Osteoblast (primary cell): ENCODE measurements around the gene TEX22. TPM values are rescaled to one million over a fixed set of nuclear protein-coding genes. Genes with fewer than 3 reads are reported as not detected.

Experiments used
- DNase-seq: peaks from one replicate; pipeline ENCODE4 v3.0.0; 2011; ENCODE audit warnings: low spot score, mixed read lengths; ENCODE audit not compliant: insufficient read length; ENCODE audit errors: missing footprints
- H2AFZ ChIP-seq: 2 replicates; pipeline ENCODE4 v1.6.0; 2011; ENCODE audit warnings: mild to moderate bottlenecking, low read length
- H3K27ac ChIP-seq: 2 replicates; pipeline ENCODE4 v1.5.1; 2011; ENCODE audit warnings: mild to moderate bottlenecking, low read depth, low read length, moderate library complexity
- H3K27me3 ChIP-seq: 2 replicates; pipeline ENCODE4 v1.6.0; 2012; ENCODE audit warnings: mild to moderate bottlenecking, control low read depth, inconsistent platforms, low read length, moderate library complexity; ENCODE audit not compliant: insufficient read depth
- H3K36me3 ChIP-seq: 2 replicates; pipeline ENCODE4 v1.5.1; 2011; ENCODE audit warnings: mild to moderate bottlenecking, low read length, control low read depth, moderate library complexity; ENCODE audit not compliant: insufficient read depth
- H3K4me1 ChIP-seq: 2 replicates; pipeline ENCODE4 v1.5.1; 2011; ENCODE audit warnings: mild to moderate bottlenecking, low read length, control low read depth, moderate library complexity; ENCODE audit not compliant: insufficient read depth
- H3K4me2 ChIP-seq: 2 replicates; pipeline ENCODE4 v1.6.0; 2011; ENCODE audit warnings: mild to moderate bottlenecking, low read length; ENCODE audit not compliant: insufficient read depth
- H3K4me3 ChIP-seq: fragments of 200-600 bp; sonication (generic); 3 replicates; pipeline ENCODE4 v1.5.1; 2012; ENCODE audit warnings: mild to moderate bottlenecking, low read length, inconsistent platforms; ENCODE audit not compliant: insufficient read depth
- H3K79me2 ChIP-seq: 2 replicates; pipeline ENCODE4 v1.6.0; 2012; ENCODE audit warnings: mild to moderate bottlenecking, low read length, control low read depth, inconsistent platforms; ENCODE audit not compliant: insufficient read depth
- H3K9me3 ChIP-seq: 2 replicates; pipeline ENCODE4 v1.5.1; 2011; ENCODE audit warnings: low read depth, low read length, control low read depth
- H4K20me1 ChIP-seq: 2 replicates; pipeline ENCODE4 v1.6.0; 2012; ENCODE audit warnings: mild to moderate bottlenecking, low read length, control low read depth; ENCODE audit not compliant: insufficient read depth
- CTCF ChIP-seq: IDR thresholded peaks from 2 replicates; pipeline ENCODE4 v1.5.1; 2011; ENCODE audit warnings: mild to moderate bottlenecking, low read depth, low read length, moderate library complexity; ENCODE audit errors: extremely low read depth
- total RNA-seq: library from RNA; depleted of rRNA; stranded (reverse); fragments of >200 nt; gene quantifications from 2 replicates; pipeline ENCODE4 v1.2.3, GENCODE V29; 2012

Gene TEX22
- total RNA-seq, 1 donor = under 0.01 TPM

GRCh38 chr14:105423488-105424195, 25.3 kb downstream of the TEX22 start:
- Histone ChIP-seq H3K4me1 (peaks cover 19% of the 10 kb centered on the region), H2AFZ (no peak overlapping the region), H3K9me3 (no peaks in the 10 kb centered on the region), H3K36me3 (peaks cover 5% of the 10 kb centered on the region), H3K4me3 (no peak overlapping the region), H3K27me3 (no peaks in the 10 kb centered on the region), H3K27ac (no peak overlapping the region), H3K79me2 (peaks cover 85% of the 10 kb centered on the region), H3K4me2 (no peak overlapping the region), H4K20me1 (peaks cover 49% of the 10 kb centered on the region)
- no peak for TF ChIP-seq CTCF
- peak; percentile 72 for DNase-seq

GRCh38 chr14:105424861-105425260, 26.5 kb downstream of the TEX22 start:
- Histone ChIP-seq H3K9me3 (no peaks in the 10 kb centered on the region), H4K20me1 (peaks cover 54% of the 10 kb centered on the region), H3K4me3 (no peak overlapping the region), H3K4me2 (no peak overlapping the region), H3K4me1 (peaks cover 11% of the 10 kb centered on the region), H3K27ac (no peak overlapping the region), H2AFZ (no peak overlapping the region), H3K79me2 (peaks cover 86% of the 10 kb centered on the region), H3K27me3 (no peaks in the 10 kb centered on the region), H3K36me3 (peaks cover 5% of the 10 kb centered on the region)
- peak; percentile 82 for DNase-seq
- TF ChIP-seq CTCF = no peak

- no peaks in the 10 kb centered on the region for H3K9me3 ChIP-seq
- no peak overlapping the region for H3K4me3 ChIP-seq
- no peak overlapping the region for H3K27ac ChIP-seq
- H2AFZ ChIP-seq = no peak overlapping the region
- DNase-seq = peak; percentile 39
- H3K79me2 ChIP-seq = peaks cover 88% of the 10 kb centered on the region
- peaks cover 13% of the 10 kb centered on the region for H3K4me1 ChIP-seq
- no peak overlapping the region for H3K4me2 ChIP-seq
- H4K20me1 ChIP-seq = peaks cover 60% of the 10 kb centered on the region
- H3K27me3 ChIP-seq = no peaks in the 10 kb centered on the region
- no peak for TF ChIP-seq CTCF
- peaks cover 5% of the 10 kb centered on the region for H3K36me3 ChIP-seq
Measured at GRCh38 chr14:105425823-105426247, 27.5 kb downstream of the TEX22 start.

GRCh38 chr14:105426416-105427130, 28.2 kb downstream of the TEX22 start:
- Histone ChIP-seq H3K4me3 (no peak overlapping the region), H3K27me3 (no peaks in the 10 kb centered on the region), H3K9me3 (no peaks in the 10 kb centered on the region), H3K36me3 (peaks cover 5% of the 10 kb centered on the region), H3K27ac (no peak overlapping the region), H4K20me1 (peaks cover 60% of the 10 kb centered on the region), H3K4me1 (peaks cover 13% of the 10 kb centered on the region), H3K79me2 (peaks cover 88% of the 10 kb centered on the region), H3K4me2 (no peak overlapping the region), H2AFZ (no peak overlapping the region)
- no peak for TF ChIP-seq CTCF
- DNase-seq = peak; percentile 47
